Measurements from ENCODE around the gene PSMB8.

PSMB8 gene

DNA sequence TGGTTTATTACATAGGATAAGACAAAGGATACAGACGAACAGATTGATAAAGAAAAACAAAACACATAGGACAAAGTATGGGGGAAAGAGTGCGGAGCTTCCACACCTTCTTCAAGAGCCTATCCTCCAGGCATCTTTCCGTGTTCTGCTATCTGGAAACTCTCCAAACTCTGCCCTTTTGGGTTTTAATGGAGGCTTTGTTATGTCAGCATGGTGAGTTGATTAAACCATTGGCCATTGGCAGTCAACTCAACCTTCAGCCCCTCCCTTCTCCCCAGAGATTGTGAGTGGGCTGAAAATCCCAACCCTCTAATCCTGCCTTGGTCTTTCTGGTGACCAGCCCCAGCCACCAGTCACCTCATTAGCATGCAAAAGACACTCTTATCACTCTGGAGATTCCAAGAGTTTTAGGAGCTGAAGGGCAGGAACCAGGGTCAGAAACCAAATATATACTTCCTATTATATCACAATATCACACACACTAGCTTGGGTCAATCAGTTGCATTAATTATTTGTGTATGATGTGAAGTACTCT is 50.9 kb downstream of the PSMB8 start:
- DNase-seq = no peak

Data from NCI-H2171 treated with DMSO at 0.1 percent for 48 hours (cell line).